HuH-7 (cell line): ENCODE measurements around the gene SOWAHC.
"Not testable (repeated sequence)": the region's sequence is repeated elsewhere in the genome, so short reads cannot be mapped to it uniquely, and the experiment has no call there.

Source experiments
- DNase-seq: peaks from one replicate; pipeline ENCODE4 v3.0.0; 2011; ENCODE audit warnings: low spot score

SOWAHC gene, protein sequence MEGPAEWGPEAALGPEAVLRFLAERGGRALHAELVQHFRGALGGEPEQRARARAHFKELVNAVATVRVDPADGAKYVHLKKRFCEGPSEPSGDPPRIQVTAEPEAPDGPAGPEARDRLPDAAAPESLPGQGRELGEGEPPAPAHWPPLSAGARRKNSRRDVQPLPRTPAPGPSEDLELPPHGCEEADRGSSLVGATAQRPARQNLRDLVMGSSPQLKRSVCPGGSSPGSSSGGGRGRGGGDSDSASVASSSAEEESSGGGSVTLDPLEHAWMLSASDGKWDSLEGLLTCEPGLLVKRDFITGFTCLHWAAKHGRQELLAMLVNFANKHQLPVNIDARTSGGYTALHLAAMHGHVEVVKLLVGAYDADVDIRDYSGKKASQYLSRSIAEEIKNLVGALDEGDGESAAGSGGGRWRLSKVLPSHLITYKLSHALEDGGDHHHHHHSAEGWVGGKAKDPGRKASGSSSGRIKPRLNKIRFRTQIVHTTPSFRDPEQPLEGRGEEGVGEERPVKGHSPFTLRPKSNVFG

GRCh38 chr2:109613922-109614714 is at the start of gene SOWAHC, which contains the start of gene SEPTIN10:
Gene SOWAHC (plus strand): TSS chr2:109614364. CDS start chr2:109614490, 126 bp downstream.
Gene SEPTIN10 (minus strand): TSS chr2:109613966. CDS start chr2:109613827, 139 bp downstream.
- DNase-seq: peak; percentile 86

GRCh38 chr2:109575373-109575772 is 38.8 kb upstream of the SOWAHC start:
- DNase-seq: no peak

GRCh38 chr2:109577630-109578029 is 36.5 kb upstream of the SOWAHC start:
- not testable (repeated sequence) for DNase-seq

DNA sequence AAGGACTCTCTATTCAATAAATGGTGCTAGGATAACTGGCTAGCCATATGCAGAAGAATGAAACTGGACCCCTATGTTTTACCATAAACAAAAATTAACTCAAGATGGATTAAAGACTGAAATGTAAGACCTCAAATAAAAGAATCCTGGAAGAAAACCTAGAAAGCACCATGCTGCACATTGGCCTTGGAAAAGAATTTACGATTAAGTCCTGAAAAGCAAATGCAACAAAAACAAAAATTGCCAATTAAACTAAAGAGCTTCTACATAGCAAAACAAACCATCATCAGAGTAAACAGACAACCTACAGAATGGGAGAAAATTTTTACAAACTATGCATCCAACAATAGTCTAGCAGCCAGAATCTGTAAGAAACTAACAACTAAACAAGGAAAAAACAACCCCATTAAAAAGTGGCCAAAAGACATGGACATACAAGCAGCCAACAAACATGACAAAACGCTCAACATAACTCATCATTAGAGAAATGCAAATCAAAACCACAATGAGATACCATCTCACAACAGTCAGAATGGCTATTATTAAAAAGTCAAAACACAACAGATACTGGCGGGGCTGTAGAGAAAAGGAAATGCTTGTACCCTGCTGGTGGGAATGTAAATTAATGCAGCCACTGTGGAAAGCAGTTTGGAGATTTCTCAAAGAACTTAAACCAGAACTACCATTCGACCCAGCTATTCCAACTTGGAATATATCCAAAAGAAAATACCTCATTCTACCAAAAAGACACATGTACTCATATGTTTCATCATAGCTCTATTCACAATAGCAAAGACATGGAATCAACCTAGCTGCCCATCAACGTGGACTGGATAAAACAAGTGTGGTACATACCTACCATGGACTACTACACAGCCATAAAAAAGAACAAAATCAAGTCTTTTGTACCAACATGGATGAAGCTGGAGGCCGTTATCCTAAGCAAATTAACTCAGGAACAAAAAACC is 31.0 kb upstream of the SOWAHC start:
- no peak for DNase-seq

DNA sequence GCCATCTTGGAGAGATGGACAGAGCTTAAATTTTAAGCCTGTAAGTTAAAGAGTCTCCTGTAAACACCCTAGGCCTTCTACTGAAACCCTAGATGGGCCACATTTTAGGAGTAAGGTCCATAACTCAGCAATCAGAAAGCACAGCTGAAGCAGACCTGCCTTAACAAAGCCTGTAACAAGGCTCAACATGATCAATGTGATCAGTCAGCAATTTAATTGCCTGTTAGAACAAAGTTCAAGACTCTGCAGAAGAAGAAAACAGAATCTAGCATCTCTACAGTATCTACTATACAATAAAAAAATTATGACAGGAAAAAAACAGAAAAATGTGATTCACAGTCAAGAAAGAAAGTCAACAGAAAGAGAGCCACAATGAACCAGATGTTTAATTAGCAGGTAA is 27.5 kb upstream of the SOWAHC start:
- DNase-seq: no peak

DNA sequence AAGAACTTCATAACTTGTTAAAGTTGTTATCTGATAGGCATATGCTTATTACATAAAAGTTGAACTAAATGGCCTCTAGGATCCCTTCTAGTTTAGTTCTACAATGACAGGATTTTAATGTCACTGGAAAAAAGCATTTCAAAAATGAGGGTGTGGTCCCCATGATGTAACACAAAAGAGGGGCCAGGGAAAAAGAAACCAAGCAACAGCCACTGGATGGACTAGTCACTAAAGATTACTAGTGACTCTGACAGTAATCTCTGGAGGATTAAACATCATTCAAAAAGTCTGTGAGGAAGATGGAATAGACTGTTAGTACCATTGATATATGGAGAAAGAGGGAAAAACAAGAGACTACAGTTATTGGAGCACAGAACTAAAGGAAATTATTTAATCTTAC is 23.0 kb upstream of the SOWAHC start:
- DNase-seq: no peak

DNA sequence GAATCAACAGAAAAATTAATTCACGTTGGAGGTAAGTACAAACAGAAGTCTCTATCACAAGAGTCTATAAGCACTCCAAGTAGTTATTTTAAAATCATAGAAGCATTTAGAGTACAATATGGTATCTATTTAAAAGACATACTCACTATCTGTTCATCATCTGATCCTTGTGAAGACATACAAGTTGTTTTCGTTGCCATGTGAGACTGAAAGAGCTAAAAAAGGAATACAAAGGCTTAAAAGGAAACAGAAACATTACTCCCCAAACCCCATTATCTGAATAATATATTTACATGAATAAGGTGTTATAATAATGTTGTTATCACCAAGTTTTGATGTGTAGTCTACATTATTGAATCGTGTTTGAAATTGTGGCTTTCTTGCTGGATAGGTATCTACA is 21.3 kb upstream of the SOWAHC start:
- DNase-seq: no peak

DNA sequence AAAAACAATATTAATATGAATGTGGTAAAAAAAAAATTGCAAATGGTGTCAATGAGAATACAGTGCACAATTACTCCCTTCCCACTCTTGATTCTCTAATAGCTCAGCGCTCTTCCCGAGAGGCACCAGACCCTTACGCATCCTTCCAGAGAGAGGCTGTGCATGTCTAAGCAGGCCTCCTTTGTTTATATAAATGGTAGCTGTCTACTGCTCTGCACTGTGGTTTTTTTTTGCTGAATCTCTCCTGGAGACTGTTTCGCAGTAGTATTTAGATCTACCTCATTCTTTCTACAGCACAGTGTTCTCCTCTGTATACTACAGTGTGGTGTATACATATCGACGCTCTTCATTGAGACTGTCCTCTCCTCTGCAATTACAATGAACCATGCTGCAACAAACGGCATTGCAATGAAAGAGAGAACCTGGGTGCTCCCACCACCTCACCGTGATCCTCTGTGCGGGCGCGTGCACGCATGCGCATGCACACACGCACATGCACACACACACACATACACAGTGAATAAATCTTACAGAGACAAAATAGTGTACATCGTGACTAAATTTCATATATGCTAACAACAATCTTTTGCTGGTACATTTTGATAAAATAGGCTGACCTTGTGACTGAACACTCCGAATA is 19.8 kb upstream of the SOWAHC start:
- no peak for DNase-seq

DNA sequence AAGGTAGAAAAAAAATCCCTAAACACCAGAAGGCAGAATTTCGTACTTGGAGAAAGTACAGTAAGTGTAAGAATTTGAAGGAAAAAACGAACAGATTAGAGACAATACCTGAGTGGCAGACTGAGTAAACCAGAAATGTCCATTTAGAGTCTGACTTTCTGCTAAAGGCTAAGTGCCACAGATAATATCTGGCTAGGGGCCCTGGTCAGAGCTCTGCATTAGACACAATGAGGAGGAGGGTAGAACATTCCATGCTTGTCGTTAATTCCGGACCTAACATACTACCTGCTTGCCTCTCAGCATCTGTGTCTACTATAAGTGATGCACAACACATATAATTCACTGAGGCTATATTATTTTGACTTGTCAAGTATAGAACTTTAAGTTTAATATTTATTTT is 18.5 kb upstream of the SOWAHC start:
- no peak for DNase-seq

- no peak for DNase-seq
Observed at GRCh38 chr2:109597283-109597682, 16.9 kb upstream of the SOWAHC start.

GRCh38 chr2:109601783-109602182 is 12.4 kb upstream of the SOWAHC start:
- no peak for DNase-seq

- no peak for DNase-seq
Observed at GRCh38 chr2:109602617-109603188, 11.5 kb upstream of the SOWAHC start.

DNA sequence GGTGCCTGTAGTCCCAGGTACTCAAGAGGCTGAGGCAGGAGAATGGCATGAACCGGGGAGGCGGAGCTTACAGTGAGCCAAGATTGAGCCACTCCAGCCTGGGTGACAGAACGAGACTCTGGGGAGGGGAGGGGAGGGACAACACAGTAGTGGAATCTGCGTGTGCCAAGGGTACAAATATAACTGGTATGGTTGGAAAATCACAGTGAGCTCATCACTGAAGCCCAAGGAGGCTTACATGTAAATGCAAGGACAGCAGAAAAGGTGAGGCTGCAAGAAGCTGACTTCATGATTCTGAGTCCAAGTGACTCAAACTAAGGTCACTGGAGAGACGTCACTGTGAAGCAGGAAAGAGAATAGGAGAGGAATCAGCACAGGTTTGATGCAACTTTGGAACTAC is 9.6 kb upstream of the SOWAHC start:
- DNase-seq: no peak

GRCh38 chr2:109607766-109608165 is 6.4 kb upstream of the SOWAHC start:
- no peak for DNase-seq

GRCh38 chr2:109609352-109610024 is 4.7 kb upstream of the SOWAHC start:
- DNase-seq: no peak

- DNase-seq: no peak
Observed at GRCh38 chr2:109611467-109612095, 2.6 kb upstream of the SOWAHC start.

- DNase-seq: peak; percentile 27
Observed at GRCh38 chr2:109613081-109613921, 863 bp upstream of the SOWAHC start.

- peak; percentile 25 for DNase-seq
Observed at GRCh38 chr2:109614715-109615636, 812 bp downstream of the SOWAHC start.
